Neuronal stem cell (in vitro differentiated cells): ENCODE data around the gene CDKL1.

Experiments used
- DNase-seq: peaks from one replicate; pipeline ENCODE4 v3.0.0-alpha.2; 2013; ENCODE audit warnings: low spot score
- H2AFZ ChIP-seq: one replicate; pipeline ENCODE4 v1.6.1; 2013; ENCODE audit warnings: mild to moderate bottlenecking, low read length, inconsistent platforms
- H2AK5ac ChIP-seq: 2 replicates; pipeline ENCODE4 v1.6.1; 2013; ENCODE audit warnings: low read depth, mild to moderate bottlenecking, inconsistent platforms, low read length, moderate library complexity, mixed read lengths
- H2BK120ac ChIP-seq: 2 replicates; pipeline ENCODE4 v1.6.1; 2013; ENCODE audit warnings: low read depth, mild to moderate bottlenecking, inconsistent platforms, low read length, moderate library complexity, mixed read lengths
- H2BK12ac ChIP-seq: one replicate; pipeline ENCODE4 v1.6.1; 2013; ENCODE audit warnings: low read length, inconsistent platforms
- H2BK15ac ChIP-seq: 2 replicates; pipeline ENCODE4 v1.6.1; 2013; ENCODE audit warnings: mild to moderate bottlenecking, low read length, inconsistent platforms, mixed read lengths
- H2BK5ac ChIP-seq: one replicate; pipeline ENCODE4 v1.6.1; 2013; ENCODE audit warnings: inconsistent platforms, mild to moderate bottlenecking, low read length, moderate library complexity
- H3K14ac ChIP-seq: one replicate; pipeline ENCODE4 v1.6.1; 2013; ENCODE audit warnings: low read length, inconsistent platforms
- H3K18ac ChIP-seq: 2 replicates; pipeline ENCODE4 v1.6.1; 2013; ENCODE audit warnings: low read length, inconsistent platforms
- H3K23ac ChIP-seq: 2 replicates; pipeline ENCODE4 v1.6.1; 2013; ENCODE audit warnings: low read depth, mild to moderate bottlenecking, mixed read lengths, low read length, inconsistent platforms; ENCODE audit not compliant: poor library complexity
- H3K27ac ChIP-seq: replicated peaks from 3 replicates; pipeline ENCODE4 v1.5.1; 2013; ENCODE audit warnings: low read length, inconsistent platforms
- H3K27me3 ChIP-seq, 3 experiments: 2 replicates each; pipeline ENCODE4 v1.6.1; 2013; ENCODE audit warnings: low read length in 3 of 3, mild to moderate bottlenecking in 2 of 3, inconsistent platforms in 1 of 3, low read depth in 1 of 3, mixed read lengths in 1 of 3, moderate library complexity in 1 of 3; ENCODE audit not compliant: control insufficient read depth in 3 of 3, insufficient read depth in 3 of 3
- H3K36me3 ChIP-seq, 2 donors: replicated peaks in 1 of 2; 2 replicates each; pipeline ENCODE4 v1.6.1; 2013; ENCODE audit warnings: low read length in 2 of 2; ENCODE audit not compliant: control insufficient read depth in 2 of 2, insufficient read depth in 2 of 2
- H3K4ac ChIP-seq: 2 replicates; pipeline ENCODE4 v1.6.1; 2013; ENCODE audit warnings: inconsistent platforms, mild to moderate bottlenecking, low read length, moderate library complexity
- H3K4me1 ChIP-seq, 2 donors: 1 replicate in 1 of 2; 2 replicates in 1 of 2; pipeline ENCODE4 v1.6.1; 2013; ENCODE audit warnings: low read length in 2 of 2, low read depth in 1 of 2; ENCODE audit not compliant: control insufficient read depth in 2 of 2, insufficient read depth in 1 of 2
- H3K4me2 ChIP-seq: one replicate; pipeline ENCODE4 v1.6.1; 2013; ENCODE audit warnings: mild to moderate bottlenecking, low read length, inconsistent platforms; ENCODE audit not compliant: insufficient read depth, poor library complexity, severe bottlenecking
- H3K4me3 ChIP-seq, 2 donors: 2 replicates each; pipeline ENCODE4 v1.5.1; 2013; ENCODE audit warnings: low read length in 2 of 2, mild to moderate bottlenecking in 2 of 2, inconsistent platforms in 1 of 2, moderate library complexity in 1 of 2
- H3K79me1 ChIP-seq: one replicate; pipeline ENCODE4 v1.6.1; 2013; ENCODE audit warnings: low read depth, mild to moderate bottlenecking, inconsistent platforms, low read length, moderate library complexity
- H3K9ac ChIP-seq: one replicate; pipeline ENCODE4 v1.6.1; 2013; ENCODE audit warnings: mild to moderate bottlenecking, low read depth, low read length, inconsistent platforms; ENCODE audit not compliant: poor library complexity
- H3K9me3 ChIP-seq, 2 donors: replicated peaks in 1 of 2; 2 replicates each; pipeline versions ENCODE3 to v1.6.1; 2013; ENCODE audit warnings: low read length in 2 of 2, mild to moderate bottlenecking in 2 of 2, inconsistent platforms in 1 of 2, low read depth in 1 of 2, mixed read lengths in 1 of 2, moderate library complexity in 1 of 2; ENCODE audit not compliant: control insufficient read depth in 2 of 2, insufficient read depth in 1 of 2
- H4K8ac ChIP-seq: one replicate; pipeline ENCODE4 v1.6.1; 2013; ENCODE audit warnings: low read depth, mild to moderate bottlenecking, inconsistent platforms, low read length, moderate library complexity
- H4K91ac ChIP-seq: one replicate; pipeline ENCODE4 v1.6.1; 2013; ENCODE audit warnings: low read length, low read depth, mild to moderate bottlenecking, inconsistent platforms; ENCODE audit not compliant: poor library complexity
- WGBS, 2 donors: extraction: QIAGEN DNeasy Blood & Tissue Kit; methylation state at CpG; one replicate each; pipeline ENCODE4 v1.1.7; 2013; ENCODE audit warnings: missing lambda C conversion rate in 2 of 2, mixed read lengths in 1 of 2; ENCODE audit not compliant: insufficient read length in 2 of 2, insufficient replicate concordance in 1 of 2; ENCODE audit errors: extremely low coverage in 2 of 2; 5-methylcytosine and 5-hydroxymethylcytosine counted together

CDKL1 gene

GRCh38 chr14:50350975-50351374, 45.7 kb downstream of the CDKL1 start:
- Histone ChIP-seq H3K23ac (no peak overlapping the region), H2BK120ac (no peak overlapping the region), H3K4me1 (peaks cover 0 to 4% of the 10 kb centered on the region in 2 donors), H3K9me3 (peaks cover 0 to 7% of the 10 kb centered on the region in 2 donors), H3K4me2 (no peak overlapping the region), H4K8ac (no peak overlapping the region), H3K79me1 (no peaks in the 10 kb centered on the region), H4K91ac (no peak overlapping the region), H3K9ac (no peak overlapping the region), H3K14ac (no peak overlapping the region), H2AFZ (no peak overlapping the region), H3K4ac (no peak overlapping the region), H3K27ac (no peak overlapping the region), H2BK15ac (no peak overlapping the region), H2BK5ac (no peak overlapping the region), H2AK5ac (no peak overlapping the region), H3K36me3 (no peaks in the 10 kb centered on the region), H3K27me3 (no peaks in the 10 kb centered on the region), H3K4me3 (no peak overlapping the region), H3K18ac (no peak overlapping the region), H2BK12ac (no peak overlapping the region)
- DNase-seq = no peak
- WGBS, 2 donors = no CpG with 5 or more reads among the region's 2 CpGs

- no peak overlapping the region for H3K9ac ChIP-seq
- H3K4ac ChIP-seq = no peak overlapping the region
- H3K27me3 ChIP-seq = no peaks in the 10 kb centered on the region
- no peak overlapping the region for H3K18ac ChIP-seq
- DNase-seq = no peak
- no peak overlapping the region for H4K91ac ChIP-seq
- H3K36me3 ChIP-seq = no peaks in the 10 kb centered on the region
- H3K4me2 ChIP-seq = no peak overlapping the region
- H2BK15ac ChIP-seq = no peak overlapping the region
- H3K27ac ChIP-seq = no peak overlapping the region
- H2BK120ac ChIP-seq = no peak overlapping the region
- no peak overlapping the region for H2AFZ ChIP-seq
- no peak overlapping the region for H2AK5ac ChIP-seq
- H4K8ac ChIP-seq = no peak overlapping the region
- H3K79me1 ChIP-seq = no peaks in the 10 kb centered on the region
- H3K14ac ChIP-seq = no peak overlapping the region
- peaks cover 0 to 7% of the 10 kb centered on the region in 2 donors for H3K9me3 ChIP-seq
- no peak overlapping the region for H3K23ac ChIP-seq
- no peak overlapping the region for H3K4me3 ChIP-seq
- no peak overlapping the region for H2BK12ac ChIP-seq
- H3K4me1 ChIP-seq = peaks cover 0 to 8% of the 10 kb centered on the region in 2 donors
- H2BK5ac ChIP-seq = no peak overlapping the region
Measured at GRCh38 chr14:50348933-50349332, 47.7 kb downstream of the CDKL1 start.

GRCh38 chr14:50347521-50347920, 49.2 kb downstream of the CDKL1 start:
- Histone ChIP-seq H3K23ac (no peak overlapping the region), H2BK15ac (no peak overlapping the region), H2AK5ac (no peak overlapping the region), H4K8ac (no peak overlapping the region), H2BK5ac (no peak overlapping the region), H3K27me3 (no peaks in the 10 kb centered on the region), H3K14ac (no peak overlapping the region), H4K91ac (no peak overlapping the region), H3K79me1 (no peaks in the 10 kb centered on the region), H3K4me3 (no peak overlapping the region), H3K36me3 (no peaks in the 10 kb centered on the region), H3K4me2 (no peak overlapping the region), H2BK120ac (no peak overlapping the region), H3K18ac (no peak overlapping the region), H3K27ac (no peak overlapping the region), H2AFZ (no peak overlapping the region), H2BK12ac (no peak overlapping the region), H3K9ac (no peak overlapping the region), H3K4me1 (peaks cover 1 to 10% of the 10 kb centered on the region in 2 donors), H3K9me3 (peaks cover 0 to 7% of the 10 kb centered on the region in 2 donors), H3K4ac (no peak overlapping the region)
- no peak for DNase-seq
- WGBS, 2 donors = no CpG with 5 or more reads among the region's 1 CpG

GRCh38 chr14:50345846-50346422, 50.7 kb downstream of the CDKL1 start:
- no peak overlapping the region for H3K27ac ChIP-seq
- H3K4ac ChIP-seq = no peak overlapping the region
- H2BK120ac ChIP-seq = no peak overlapping the region
- H3K27me3 ChIP-seq = no peaks in the 10 kb centered on the region
- H2BK12ac ChIP-seq = no peak overlapping the region
- peak overlapping the region; percentile 57 for H2AFZ ChIP-seq
- peaks cover 2 to 12% of the 10 kb centered on the region in 2 donors for H3K4me1 ChIP-seq
- no peak overlapping the region for H2AK5ac ChIP-seq
- H3K23ac ChIP-seq = no peak overlapping the region
- no peak overlapping the region for H2BK5ac ChIP-seq
- no peak overlapping the region for H3K9ac ChIP-seq
- no peak overlapping the region for H3K4me2 ChIP-seq
- no peak overlapping the region for H3K4me3 ChIP-seq
- no peak overlapping the region for H3K18ac ChIP-seq
- no peaks in the 10 kb centered on the region for H3K79me1 ChIP-seq
- H2BK15ac ChIP-seq = no peak overlapping the region
- H3K9me3 ChIP-seq = peaks cover 0 to 7% of the 10 kb centered on the region in 2 donors
- DNase-seq = no peak
- H3K36me3 ChIP-seq = no peaks in the 10 kb centered on the region
- no peak overlapping the region for H4K91ac ChIP-seq
- no peak overlapping the region for H4K8ac ChIP-seq
- no peak overlapping the region for H3K14ac ChIP-seq
- no CpG with 5 or more reads among the region's 6 CpGs for WGBS, 2 donors
